GM23248 (cell line): Measurements from ENCODE around the gene UBE2H.

Source experiments
- EZH2 ChIP-seq: fragments of 200-600 bp; sonication (generic); IDR thresholded peaks from 2 replicates; pipeline ENCODE4 v1.6.1; 2018; ENCODE audit warnings: antibody characterized with exemption, mild to moderate bottlenecking; ENCODE audit not compliant: insufficient read depth, poor library complexity, severe bottlenecking
- EZH2phosphoT487 ChIP-seq: fragments of 200-600 bp; sonication (generic); IDR thresholded peaks from 2 replicates; pipeline ENCODE4 v1.6.1; 2018; ENCODE audit warnings: antibody characterized with exemption, moderate library complexity, mild to moderate bottlenecking, low read depth; ENCODE audit not compliant: insufficient read depth

DNA sequence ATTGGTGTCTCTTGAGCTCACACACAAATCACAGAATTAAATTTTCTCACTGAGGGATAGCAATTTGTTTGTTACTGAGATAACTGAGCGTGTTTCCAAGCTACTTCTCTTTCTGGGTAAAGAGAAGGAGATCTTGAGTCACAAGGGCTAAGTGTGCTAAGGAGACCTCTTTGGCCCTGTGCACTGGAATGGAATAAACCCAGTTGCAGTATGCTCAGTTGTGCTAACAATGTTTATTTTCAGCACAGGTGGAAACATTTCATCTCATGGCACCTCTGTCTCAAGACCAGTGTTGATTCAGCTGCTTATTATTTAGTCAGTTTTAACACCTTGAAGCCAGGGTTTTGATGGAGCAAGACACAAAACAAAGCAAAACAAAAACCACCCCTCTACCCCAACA, 22.5 kb upstream of the UBE2H start:
- TF ChIP-seq EZH2 (no peak), EZH2phosphoT487 (no peak)
